Keratinocyte (primary cell): Measurements from ENCODE around the gene BCOR. TPM values are rescaled to one million over a fixed set of nuclear protein-coding genes. Genes with fewer than 3 reads are reported as not detected.

Experiments used
- DNase-seq: peaks from one replicate; pipeline ENCODE4 v3.0.0-alpha.2; 2011; ENCODE audit warnings: low read depth, missing footprints, low spot score
- FAIRE-seq: peaks from 2 replicates; lab custom pipeline; 2011; peaks lifted over from hg19 to GRCh38; lab: Jason Lieb, UNC
- H2AFZ ChIP-seq: 2 replicates; pipeline ENCODE4 v1.6.0; 2012; ENCODE audit warnings: low read length, control low read depth, inconsistent platforms; ENCODE audit not compliant: control insufficient read depth
- H3K27ac ChIP-seq: 2 replicates; pipeline ENCODE4 v1.5.1; 2011; ENCODE audit warnings: low read length; ENCODE audit not compliant: control insufficient read depth, insufficient read depth
- H3K27me3 ChIP-seq: 3 replicates; pipeline ENCODE4 v1.6.0; 2011; ENCODE audit warnings: low read length; ENCODE audit not compliant: control insufficient read depth, insufficient read depth; ENCODE audit errors: extremely low read depth
- H3K36me3 ChIP-seq, 2 experiments: 2 replicates in 1 of 2; 3 replicates in 1 of 2; pipeline ENCODE4 v1.5.1; 2011; ENCODE audit warnings: low read length in 2 of 2, mild to moderate bottlenecking in 1 of 2; ENCODE audit not compliant: control insufficient read depth in 2 of 2, insufficient read depth in 2 of 2; ENCODE audit errors: extremely low read depth in 1 of 2
- H3K4me1 ChIP-seq: 3 replicates; pipeline ENCODE4 v1.5.1; 2011; ENCODE audit warnings: low read length; ENCODE audit not compliant: control insufficient read depth, insufficient read depth; ENCODE audit errors: extremely low read depth
- H3K4me2 ChIP-seq: 3 replicates; pipeline ENCODE4 v1.6.0; 2011; ENCODE audit warnings: low read depth, low read length; ENCODE audit not compliant: control insufficient read depth, insufficient read depth; ENCODE audit errors: extremely low read depth
- H3K4me3 ChIP-seq, 3 experiments: fragments of 200-600 bp in 1 of 3; sonication (generic) in 1 of 3; 2 replicates in 2 of 3; 3 replicates in 1 of 3; pipeline ENCODE4 v1.5.1; 2011 to 2016; ENCODE audit warnings: low read length in 3 of 3, mild to moderate bottlenecking in 3 of 3, control low read depth in 2 of 3, inconsistent platforms in 1 of 3, low read depth in 1 of 3, mixed read lengths in 1 of 3, mixed run types in 1 of 3, moderate library complexity in 1 of 3; ENCODE audit not compliant: control insufficient read depth in 2 of 3, insufficient read depth in 2 of 3; ENCODE audit errors: extremely low read depth in 1 of 3
- H3K79me2 ChIP-seq: 2 replicates; pipeline ENCODE4 v1.6.0; 2012; ENCODE audit warnings: low read length; ENCODE audit not compliant: control insufficient read depth, insufficient read depth
- H3K9ac ChIP-seq: 3 replicates; pipeline ENCODE4 v1.6.0; 2011; ENCODE audit warnings: low read length; ENCODE audit not compliant: control insufficient read depth, insufficient read depth; ENCODE audit errors: extremely low read depth
- H3K9me1 ChIP-seq: 3 replicates; pipeline ENCODE4 v1.6.0; 2011; ENCODE audit warnings: low read length; ENCODE audit not compliant: control insufficient read depth, insufficient read depth; ENCODE audit errors: extremely low read depth
- H3K9me3 ChIP-seq: 2 replicates; pipeline ENCODE4 v1.5.1; 2012; ENCODE audit warnings: low read depth, low read length; ENCODE audit not compliant: control insufficient read depth
- H4K20me1 ChIP-seq: 3 replicates; pipeline ENCODE4 v1.6.0; 2011; ENCODE audit warnings: low read length; ENCODE audit not compliant: control insufficient read depth, insufficient read depth; ENCODE audit errors: extremely low read depth
- EZH2 ChIP-seq: IDR thresholded peaks from one replicate; pipeline ENCODE4 v1.6.1; 2012; ENCODE audit warnings: inconsistent platforms, mild to moderate bottlenecking, low read length, moderate library complexity
- dilution Hi-C: fragments of 300-500 bp; cut with MboI; formaldehyde crosslinking; loops from one replicate; pipeline ENCODE4 v1.7.0; 2020; ENCODE audit warnings: low sequenced_read_pairs; ENCODE audit not compliant: extremely low pct_ligation_motif_present
- polyA plus RNA-seq, 5 experiments: library from polyadenylated mRNA; depleted of rRNA in 3 of 5; stranded (reverse) in 3 of 5; stranded (forward) in 1 of 5; unstranded in 1 of 5; fragments of >200 nt; gene quantifications; 1 replicate in 1 of 5; 2 replicates in 3 of 5; 3 replicates in 1 of 5; pipeline versions ENCODE4 v1.2.1 to v1.2.3, GENCODE V29; 2011 to 2012; ENCODE audit warnings: missing spikeins in 2 of 5, low read depth in 1 of 5, low replicate concordance in 1 of 5
- TF ChIP-seq, protein P1 (sequence below), 3 experiments: IDR thresholded peaks in 1 of 3; conservative IDR thresholded peaks in 1 of 3; optimal IDR thresholded peaks in 1 of 3; 2 replicates in 2 of 3; 3 replicates in 1 of 3; pipeline versions ENCODE3 to v1.5.1; 2011; ENCODE audit warnings: low read length in 3 of 3, mild to moderate bottlenecking in 3 of 3, moderate library complexity in 2 of 3, control low read depth in 1 of 3, inconsistent platforms in 1 of 3; ENCODE audit not compliant: insufficient read depth in 2 of 3; ENCODE audit errors: extremely low read depth in 1 of 3

The BCOR gene
- polyA plus RNA-seq, 1 donor (not counting 4 experiments of a cell fraction or from before 2014, with no cell fraction given) = 5.0 TPM

DNA sequence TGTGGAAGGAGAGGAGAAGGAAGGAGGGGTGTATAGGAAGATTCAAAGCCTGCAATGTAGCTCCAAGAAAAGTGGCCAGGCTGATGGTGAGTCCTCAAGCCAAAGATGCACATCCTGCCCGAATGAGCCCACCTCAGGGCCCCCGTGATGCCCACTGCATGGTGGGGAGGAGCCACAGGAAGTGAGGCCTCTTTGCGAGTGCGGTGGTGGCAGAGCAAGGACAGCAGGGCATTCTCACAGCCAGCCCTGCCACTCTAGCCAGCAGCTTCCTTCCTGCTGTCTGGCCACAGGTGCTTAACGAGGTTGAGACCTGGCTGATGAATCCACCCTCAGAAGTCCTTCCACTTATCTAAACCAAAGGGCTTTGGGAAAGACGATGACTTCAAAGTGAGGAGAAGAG lies 55.8 kb downstream of the BCOR start:
- no peaks in the 10 kb centered on the region for H3K36me3 ChIP-seq
- H3K9ac ChIP-seq = no peak overlapping the region
- H3K4me1 ChIP-seq = no peaks in the 10 kb centered on the region
- H3K27ac ChIP-seq = no peak overlapping the region
- H3K9me3 ChIP-seq = no peaks in the 10 kb centered on the region
- TF ChIP-seq, protein P1, sequence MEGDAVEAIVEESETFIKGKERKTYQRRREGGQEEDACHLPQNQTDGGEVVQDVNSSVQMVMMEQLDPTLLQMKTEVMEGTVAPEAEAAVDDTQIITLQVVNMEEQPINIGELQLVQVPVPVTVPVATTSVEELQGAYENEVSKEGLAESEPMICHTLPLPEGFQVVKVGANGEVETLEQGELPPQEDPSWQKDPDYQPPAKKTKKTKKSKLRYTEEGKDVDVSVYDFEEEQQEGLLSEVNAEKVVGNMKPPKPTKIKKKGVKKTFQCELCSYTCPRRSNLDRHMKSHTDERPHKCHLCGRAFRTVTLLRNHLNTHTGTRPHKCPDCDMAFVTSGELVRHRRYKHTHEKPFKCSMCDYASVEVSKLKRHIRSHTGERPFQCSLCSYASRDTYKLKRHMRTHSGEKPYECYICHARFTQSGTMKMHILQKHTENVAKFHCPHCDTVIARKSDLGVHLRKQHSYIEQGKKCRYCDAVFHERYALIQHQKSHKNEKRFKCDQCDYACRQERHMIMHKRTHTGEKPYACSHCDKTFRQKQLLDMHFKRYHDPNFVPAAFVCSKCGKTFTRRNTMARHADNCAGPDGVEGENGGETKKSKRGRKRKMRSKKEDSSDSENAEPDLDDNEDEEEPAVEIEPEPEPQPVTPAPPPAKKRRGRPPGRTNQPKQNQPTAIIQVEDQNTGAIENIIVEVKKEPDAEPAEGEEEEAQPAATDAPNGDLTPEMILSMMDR (optimal IDR thresholded peaks at IDR 0.05 in 1 of 3, IDR thresholded peaks at IDR 0.05 in 1 of 3, conservative IDR thresholded peaks at IDR 0.05 in 1 of 3; ENCODE audit: extremely low read depth in 1 of 3, insufficient read depth in 2 of 3, low read length in 3 of 3) = no peak
- TF ChIP-seq EZH2 = no peak
- H2AFZ ChIP-seq = no peak overlapping the region
- H3K4me3 ChIP-seq = no peak overlapping the region
- no peaks in the 10 kb centered on the region for H3K27me3 ChIP-seq
- no peak overlapping the region for H3K4me2 ChIP-seq
- dilution Hi-C loops = no loop called here
- FAIRE-seq (no peak), DNase-seq (no peak)
- no peaks in the 10 kb centered on the region for H3K9me1 ChIP-seq
- no peaks in the 10 kb centered on the region for H4K20me1 ChIP-seq
- H3K79me2 ChIP-seq = no peaks in the 10 kb centered on the region

DNA sequence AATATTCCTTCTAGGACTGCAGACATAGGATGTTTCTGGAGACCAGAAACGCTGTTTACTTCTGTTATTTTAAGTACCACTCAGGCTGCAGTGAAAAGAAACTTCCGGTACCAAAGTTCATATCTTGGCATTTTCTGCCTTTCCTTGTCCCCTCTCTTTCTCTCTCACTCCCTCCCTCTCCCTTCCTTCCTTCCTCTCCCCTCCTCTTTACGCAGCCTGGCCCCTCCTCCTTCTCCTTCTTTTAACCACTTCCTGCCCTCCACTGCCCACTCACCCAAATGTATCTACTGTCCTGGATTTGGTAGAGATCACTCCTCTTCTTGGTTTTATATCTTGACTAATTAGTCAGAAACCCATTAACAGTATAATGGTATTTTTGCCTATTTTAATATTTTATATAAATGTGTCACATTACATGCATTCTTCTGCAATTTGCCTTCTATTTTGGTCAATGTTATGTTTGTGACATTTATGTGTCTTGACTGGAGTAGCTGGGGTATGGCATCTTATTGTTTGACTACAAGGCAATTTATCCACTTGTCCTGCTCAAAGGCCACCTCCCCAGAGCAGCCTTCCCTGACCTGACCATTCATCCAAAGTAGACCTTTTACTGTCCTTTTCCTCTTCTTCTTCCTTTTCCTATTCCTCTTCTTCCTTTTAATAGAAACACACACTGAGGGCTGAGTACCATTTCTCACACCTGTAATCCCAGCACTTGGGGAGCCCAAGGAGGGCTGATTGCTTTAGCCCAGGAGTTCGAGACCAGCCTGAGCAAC lies 56.9 kb downstream of the BCOR start:
- dilution Hi-C loops = no loop called here

More for the DNA sequence above, 56.9 kb downstream of the BCOR start:
- no peak for FAIRE-seq
- Histone ChIP-seq H3K27me3 (no peaks in the 10 kb centered on the region), H3K36me3 (no peaks in the 10 kb centered on the region), H3K4me2 (no peak overlapping the region), H3K9me3 (no peaks in the 10 kb centered on the region), H3K79me2 (no peaks in the 10 kb centered on the region), H3K9me1 (no peaks in the 10 kb centered on the region), H3K27ac (no peak overlapping the region), H3K4me1 (no peaks in the 10 kb centered on the region), H2AFZ (no peak overlapping the region), H4K20me1 (no peaks in the 10 kb centered on the region), H3K9ac (no peak overlapping the region), H3K4me3 (no peak overlapping the region)
- no peak for DNase-seq
- TF ChIP-seq, protein P1 (optimal IDR thresholded peaks at IDR 0.05 in 1 of 3, IDR thresholded peaks at IDR 0.05 in 1 of 3, conservative IDR thresholded peaks at IDR 0.05 in 1 of 3; ENCODE audit: extremely low read depth in 1 of 3, insufficient read depth in 2 of 3, low read length in 3 of 3) = no peak
- no peak for TF ChIP-seq EZH2
